KMS-11 (cell line): ENCODE measurements around the gene TMEM255A.

Experiments
- H2AFZ ChIP-seq: fragments of 200-600 bp; sonication (generic); 2 replicates; pipeline ENCODE4 v1.6.1; 2016; ENCODE audit warnings: antibody characterized with exemption, mixed run types, low read depth
- H3K27ac ChIP-seq: fragments of 200-600 bp; sonication (generic); 2 replicates; pipeline ENCODE4 v1.6.1; 2016; ENCODE audit warnings: mild to moderate bottlenecking, mixed run types
- H3K27me3 ChIP-seq: fragments of 200-600 bp; sonication (generic); 2 replicates; pipeline ENCODE4 v1.6.1; 2017; ENCODE audit warnings: mild to moderate bottlenecking, low read depth, mixed run types, moderate library complexity; ENCODE audit not compliant: insufficient read depth
- H3K36me3 ChIP-seq: fragments of 200-600 bp; sonication (generic); 2 replicates; pipeline ENCODE4 v1.6.1; 2017; ENCODE audit warnings: mild to moderate bottlenecking, mixed run types; ENCODE audit not compliant: insufficient read depth
- H3K4me1 ChIP-seq: fragments of 200-600 bp; sonication (generic); 2 replicates; pipeline ENCODE4 v1.6.1; 2016; ENCODE audit warnings: mild to moderate bottlenecking, low read depth, mixed run types; ENCODE audit not compliant: poor library complexity, severe bottlenecking
- H3K4me2 ChIP-seq: fragments of 200-600 bp; sonication (generic); 2 replicates; pipeline ENCODE4 v1.7.0; 2016; ENCODE audit warnings: mild to moderate bottlenecking, mixed run types
- H3K4me3 ChIP-seq: fragments of 200-600 bp; sonication (generic); IDR thresholded peaks from 2 replicates; pipeline ENCODE4 v1.6.1; 2017; ENCODE audit warnings: low read depth, low read length, mixed read lengths; ENCODE audit not compliant: insufficient read depth
- H3K79me2 ChIP-seq: fragments of 200-600 bp; sonication (generic); 2 replicates; pipeline ENCODE4 v1.6.1; 2016; ENCODE audit warnings: low read depth, mixed run types; ENCODE audit not compliant: insufficient read depth
- H3K9ac ChIP-seq: fragments of 200-600 bp; sonication (generic); 2 replicates; pipeline ENCODE4 v1.6.1; 2016; ENCODE audit warnings: mild to moderate bottlenecking, mixed run types
- H4K20me1 ChIP-seq: fragments of 200-600 bp; sonication (generic); 2 replicates; pipeline ENCODE4 v1.6.1; 2016; ENCODE audit warnings: mild to moderate bottlenecking, mixed run types; ENCODE audit not compliant: insufficient read depth
- TF ChIP-seq, protein P1 (sequence below): fragments of 200-600 bp; sonication (generic); conservative IDR thresholded peaks from 2 replicates; pipeline ENCODE4 v1.6.1; 2017; ENCODE audit warnings: low read depth, mild to moderate bottlenecking, antibody characterized with exemption, low read length, moderate library complexity, mixed read lengths

Gene TMEM255A

DNA sequence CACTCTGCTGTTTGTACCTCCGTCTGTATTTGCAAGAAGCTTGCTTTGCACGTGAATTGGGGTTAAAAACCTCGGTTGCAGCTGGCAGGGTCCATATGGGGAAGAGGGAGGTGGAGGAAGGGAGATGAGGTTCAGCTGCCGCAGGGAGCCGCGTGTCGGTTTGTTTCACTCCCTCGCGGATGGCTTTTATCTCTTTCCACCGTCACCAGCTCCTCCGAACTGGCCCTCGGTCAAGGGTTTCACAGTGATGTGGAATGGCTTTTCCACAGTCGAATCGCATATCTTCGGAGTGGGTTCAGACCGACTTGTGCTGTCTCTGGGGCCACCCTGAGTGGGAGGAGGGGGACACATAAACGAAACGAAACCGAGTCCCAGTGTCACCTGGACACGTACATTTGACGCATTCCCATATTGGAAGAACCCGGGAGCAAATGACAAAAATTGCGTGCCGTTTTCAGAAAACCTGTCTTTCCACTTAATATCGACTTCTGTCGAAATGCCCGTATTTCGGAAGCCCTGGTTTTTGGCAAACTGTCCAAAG is 59.7 kb downstream of the TMEM255A start:
- H3K27me3 ChIP-seq, result no peaks in the 10 kb centered on the region
- peak overlapping the region; percentile 81 for H3K9ac ChIP-seq
- H4K20me1 ChIP-seq, result no peaks in the 10 kb centered on the region
- peaks cover 13% of the 10 kb centered on the region for H3K4me1 ChIP-seq
- H3K79me2 ChIP-seq, result peaks cover 23% of the 10 kb centered on the region
- H3K36me3 ChIP-seq, result no peaks in the 10 kb centered on the region; the same call in 1 of the 2 replicates
- H3K4me3 ChIP-seq, result no peak overlapping the region
- H2AFZ ChIP-seq, result 0 out of 2 replicates have a peak overlapping the region, but pooled peaks have one; percentile 74
- peak overlapping the region; percentile 80 for H3K27ac ChIP-seq
- TF ChIP-seq, protein P1, sequence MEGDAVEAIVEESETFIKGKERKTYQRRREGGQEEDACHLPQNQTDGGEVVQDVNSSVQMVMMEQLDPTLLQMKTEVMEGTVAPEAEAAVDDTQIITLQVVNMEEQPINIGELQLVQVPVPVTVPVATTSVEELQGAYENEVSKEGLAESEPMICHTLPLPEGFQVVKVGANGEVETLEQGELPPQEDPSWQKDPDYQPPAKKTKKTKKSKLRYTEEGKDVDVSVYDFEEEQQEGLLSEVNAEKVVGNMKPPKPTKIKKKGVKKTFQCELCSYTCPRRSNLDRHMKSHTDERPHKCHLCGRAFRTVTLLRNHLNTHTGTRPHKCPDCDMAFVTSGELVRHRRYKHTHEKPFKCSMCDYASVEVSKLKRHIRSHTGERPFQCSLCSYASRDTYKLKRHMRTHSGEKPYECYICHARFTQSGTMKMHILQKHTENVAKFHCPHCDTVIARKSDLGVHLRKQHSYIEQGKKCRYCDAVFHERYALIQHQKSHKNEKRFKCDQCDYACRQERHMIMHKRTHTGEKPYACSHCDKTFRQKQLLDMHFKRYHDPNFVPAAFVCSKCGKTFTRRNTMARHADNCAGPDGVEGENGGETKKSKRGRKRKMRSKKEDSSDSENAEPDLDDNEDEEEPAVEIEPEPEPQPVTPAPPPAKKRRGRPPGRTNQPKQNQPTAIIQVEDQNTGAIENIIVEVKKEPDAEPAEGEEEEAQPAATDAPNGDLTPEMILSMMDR, result no peak
- peak overlapping the region; percentile 76 for H3K4me2 ChIP-seq

DNA sequence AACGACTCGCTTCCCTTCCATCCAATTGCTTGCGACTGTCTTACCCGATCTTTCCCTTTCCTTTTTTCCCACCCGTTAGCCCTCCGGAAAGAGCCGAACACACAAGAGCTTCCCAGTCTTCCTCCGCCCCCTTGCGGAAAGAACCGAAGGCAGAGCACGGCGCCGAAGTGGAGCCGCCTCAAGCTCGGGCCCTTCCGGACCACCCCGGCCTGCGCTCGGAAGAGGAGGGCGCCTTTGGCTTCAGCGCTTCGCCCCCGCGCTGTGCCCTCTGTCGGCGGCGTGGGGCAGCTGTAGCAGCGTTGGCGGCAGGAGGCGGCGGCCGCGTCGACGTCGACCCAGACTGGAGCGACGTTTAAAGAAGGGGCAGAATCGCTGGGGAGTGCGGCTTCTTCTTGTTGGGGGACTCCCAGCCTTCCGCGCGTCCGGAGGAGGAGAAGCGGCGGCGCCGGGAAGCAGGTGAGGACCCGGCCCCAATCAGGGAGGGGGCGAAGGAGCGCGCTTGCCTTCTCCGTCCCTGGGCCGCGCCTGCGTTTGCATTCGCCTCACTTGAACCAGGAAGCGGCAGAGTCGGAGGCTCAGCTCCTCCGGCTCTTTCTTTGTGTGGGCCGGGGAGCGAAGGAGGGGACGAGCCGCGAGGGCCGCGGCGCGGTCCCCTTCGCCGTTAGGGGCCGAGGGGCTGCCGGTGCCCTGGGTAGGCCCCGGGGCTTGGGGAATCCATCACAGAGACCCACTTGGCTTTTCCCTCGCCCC is 60.6 kb downstream of the TMEM255A start, which contains the start of gene ZBTB33:
TSS of gene ZBTB33 (plus strand) at position 291 of the 750 bp plus-strand sequence. CDS start 2,604 bp downstream, outside the sequence.
- H3K4me2 ChIP-seq, result peak within 1 kb of the TSS; percentile 91
- no peaks in the 10 kb centered on the region for H4K20me1 ChIP-seq
- H2AFZ ChIP-seq, result peak within 1 kb of the TSS; percentile 74
- peaks cover 13% of the 10 kb centered on the region for H3K4me1 ChIP-seq
- H3K27ac ChIP-seq, result peak within 1 kb of the TSS; percentile 80
- H3K36me3 ChIP-seq, result no peaks in the 10 kb centered on the region; the same call in 1 of the 2 replicates
- H3K4me3 ChIP-seq, result no peak within 1 kb of the TSS
- peak within 1 kb of the TSS; percentile 81 for H3K9ac ChIP-seq
- TF ChIP-seq, protein P1, result peak; percentile 66
- peaks cover 23% of the 10 kb centered on the region for H3K79me2 ChIP-seq
- no peaks in the 10 kb centered on the region for H3K27me3 ChIP-seq

DNA sequence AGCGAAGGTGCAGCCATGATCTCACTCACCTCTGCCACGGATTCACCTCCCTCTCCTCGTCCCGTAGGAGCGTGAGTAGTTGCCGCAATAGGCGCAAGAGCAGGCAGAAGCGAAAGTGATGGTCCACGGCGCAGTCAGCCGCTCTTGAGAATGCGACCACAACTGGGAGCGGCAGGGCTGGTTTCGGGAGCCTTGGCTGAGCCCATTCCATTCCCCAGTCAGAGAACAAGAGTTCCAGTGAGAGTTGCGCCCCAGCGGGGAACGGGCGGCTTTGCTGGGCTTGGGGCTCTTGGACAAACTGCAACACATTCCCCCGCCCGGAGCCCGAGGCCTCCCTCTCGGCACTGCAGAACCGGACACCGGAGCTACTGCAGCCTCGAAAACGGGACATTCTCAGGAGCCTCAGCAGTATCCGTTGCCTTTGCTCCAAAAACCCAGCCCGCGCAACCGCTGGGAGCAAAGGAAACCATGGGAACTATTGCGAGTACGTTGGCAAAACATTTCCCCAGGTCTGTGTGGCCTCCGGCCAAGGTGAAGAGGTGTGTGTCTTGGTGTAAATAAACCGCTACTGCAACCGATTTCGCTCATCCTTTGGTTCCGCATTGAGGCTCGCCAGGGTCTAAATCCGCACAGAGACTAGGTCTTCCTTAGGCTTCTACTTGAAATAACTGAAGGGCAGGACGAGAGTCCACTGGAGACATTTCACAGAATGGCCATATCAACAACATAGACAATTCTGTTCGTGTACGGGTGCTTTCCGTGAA is 66.3 kb downstream of the TMEM255A start:
- Histone ChIP-seq H3K27me3 (no peaks in the 10 kb centered on the region), H3K79me2 (no peaks in the 10 kb centered on the region; the same call in 1 of the 2 replicates), H3K9ac (peak overlapping the region; percentile 76), H4K20me1 (no peaks in the 10 kb centered on the region), H3K4me2 (peak overlapping the region; percentile 86), H3K4me3 (no peak overlapping the region), H3K4me1 (peaks cover 11% of the 10 kb centered on the region), H3K36me3 (no peaks in the 10 kb centered on the region), H2AFZ (peak overlapping the region; percentile 93), H3K27ac (peak overlapping the region; percentile 63)
- TF ChIP-seq, protein P1, result no peak

DNA sequence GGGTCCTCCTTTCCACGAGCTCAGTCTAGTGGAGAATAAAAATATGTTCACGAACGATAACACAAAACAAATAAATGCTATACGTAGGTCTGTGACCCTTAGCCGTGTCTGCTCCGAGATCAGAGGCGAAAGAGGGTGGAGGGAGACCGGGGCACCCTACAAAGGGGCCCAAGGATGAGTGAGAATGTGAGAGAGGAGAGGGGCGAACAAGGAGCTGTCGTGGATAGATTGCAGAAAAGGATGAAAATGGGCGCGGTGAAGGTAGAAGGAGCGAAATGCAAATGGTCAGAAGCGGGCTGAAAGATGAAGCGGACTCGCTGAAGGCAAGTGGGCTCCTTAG is 66.9 kb downstream of the TMEM255A start:
- no peak overlapping the region for H3K4me3 ChIP-seq
- H4K20me1 ChIP-seq, result no peaks in the 10 kb centered on the region
- H3K4me2 ChIP-seq, result peak overlapping the region; percentile 80
- H3K9ac ChIP-seq, result peak overlapping the region; percentile 76
- H3K79me2 ChIP-seq, result no peaks in the 10 kb centered on the region; the same call in 1 of the 2 replicates
- peak overlapping the region; percentile 63; the same call in 1 of the 2 replicates for H3K27ac ChIP-seq
- peaks cover 11% of the 10 kb centered on the region for H3K4me1 ChIP-seq
- TF ChIP-seq, protein P1, result no peak
- peak overlapping the region; percentile 93 for H2AFZ ChIP-seq
- no peaks in the 10 kb centered on the region for H3K36me3 ChIP-seq
- H3K27me3 ChIP-seq, result no peaks in the 10 kb centered on the region
